Astrocyte (in vitro differentiated cells and primary cell): ENCODE measurements around the gene SLC1A6.

Experiments used
- EZH2 ChIP-seq: IDR thresholded peaks from 2 replicates; pipeline ENCODE4 v1.6.1; 2012; ENCODE audit warnings: mild to moderate bottlenecking, low read length, inconsistent platforms; ENCODE audit not compliant: insufficient read depth
- TF ChIP-seq, protein P1 (sequence below): IDR thresholded peaks from 2 replicates; pipeline ENCODE4 v1.5.1; 2011; ENCODE audit warnings: low read depth, mild to moderate bottlenecking, inconsistent platforms, low read length, moderate library complexity; ENCODE audit not compliant: insufficient read depth

DNA sequence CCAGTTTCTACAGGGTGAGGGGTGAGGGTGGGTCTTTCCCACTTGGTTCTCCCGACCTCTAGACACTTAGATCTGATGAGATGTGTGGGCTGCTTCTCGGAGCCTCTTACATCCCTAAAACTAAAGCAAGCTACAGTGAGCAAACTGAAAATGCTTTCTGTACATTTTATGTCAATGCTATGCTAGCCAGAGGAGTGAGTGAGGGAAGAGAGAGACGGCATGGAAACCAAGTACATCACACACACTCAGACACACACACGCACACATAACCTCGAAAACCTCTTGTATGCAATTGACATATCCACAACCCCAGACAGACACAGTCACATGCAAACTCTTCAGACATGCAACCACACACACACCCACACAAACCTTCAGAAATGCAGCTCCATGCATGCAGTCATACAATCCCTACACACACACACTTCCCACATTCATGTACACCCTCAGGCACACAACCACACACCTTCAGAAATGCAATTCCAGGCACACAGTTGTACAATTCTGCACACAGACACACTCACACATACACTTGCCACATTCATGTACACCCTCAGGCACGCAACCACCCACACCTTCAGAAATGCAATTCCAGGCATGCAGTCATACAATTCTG lies 1.4 kb downstream of the SLC1A6 start:
- TF ChIP-seq, protein P1, sequence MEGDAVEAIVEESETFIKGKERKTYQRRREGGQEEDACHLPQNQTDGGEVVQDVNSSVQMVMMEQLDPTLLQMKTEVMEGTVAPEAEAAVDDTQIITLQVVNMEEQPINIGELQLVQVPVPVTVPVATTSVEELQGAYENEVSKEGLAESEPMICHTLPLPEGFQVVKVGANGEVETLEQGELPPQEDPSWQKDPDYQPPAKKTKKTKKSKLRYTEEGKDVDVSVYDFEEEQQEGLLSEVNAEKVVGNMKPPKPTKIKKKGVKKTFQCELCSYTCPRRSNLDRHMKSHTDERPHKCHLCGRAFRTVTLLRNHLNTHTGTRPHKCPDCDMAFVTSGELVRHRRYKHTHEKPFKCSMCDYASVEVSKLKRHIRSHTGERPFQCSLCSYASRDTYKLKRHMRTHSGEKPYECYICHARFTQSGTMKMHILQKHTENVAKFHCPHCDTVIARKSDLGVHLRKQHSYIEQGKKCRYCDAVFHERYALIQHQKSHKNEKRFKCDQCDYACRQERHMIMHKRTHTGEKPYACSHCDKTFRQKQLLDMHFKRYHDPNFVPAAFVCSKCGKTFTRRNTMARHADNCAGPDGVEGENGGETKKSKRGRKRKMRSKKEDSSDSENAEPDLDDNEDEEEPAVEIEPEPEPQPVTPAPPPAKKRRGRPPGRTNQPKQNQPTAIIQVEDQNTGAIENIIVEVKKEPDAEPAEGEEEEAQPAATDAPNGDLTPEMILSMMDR: no peak
- no peak for TF ChIP-seq EZH2
